OCI-LY1 (cell line): ENCODE data around the gene BACH1.

Source experiments
- EZH2 ChIP-seq: fragments of 200-600 bp; sonication (generic), shearing (Covaris generic); IDR thresholded peaks from 2 replicates; pipeline ENCODE4 v1.8.0; 2017; ENCODE audit warnings: borderline replicate concordance, mixed run types, mild to moderate bottlenecking, antibody characterized with exemption, low read length, moderate library complexity, mixed read lengths
- TF ChIP-seq, protein P1 (sequence below): fragments of 200-600 bp; sonication (generic), shearing (Covaris generic); IDR thresholded peaks from 2 replicates; pipeline ENCODE4 v1.5.1; 2017; ENCODE audit warnings: mild to moderate bottlenecking, antibody characterized with exemption, low read length, moderate library complexity, mixed read lengths

- TF ChIP-seq, protein P1, sequence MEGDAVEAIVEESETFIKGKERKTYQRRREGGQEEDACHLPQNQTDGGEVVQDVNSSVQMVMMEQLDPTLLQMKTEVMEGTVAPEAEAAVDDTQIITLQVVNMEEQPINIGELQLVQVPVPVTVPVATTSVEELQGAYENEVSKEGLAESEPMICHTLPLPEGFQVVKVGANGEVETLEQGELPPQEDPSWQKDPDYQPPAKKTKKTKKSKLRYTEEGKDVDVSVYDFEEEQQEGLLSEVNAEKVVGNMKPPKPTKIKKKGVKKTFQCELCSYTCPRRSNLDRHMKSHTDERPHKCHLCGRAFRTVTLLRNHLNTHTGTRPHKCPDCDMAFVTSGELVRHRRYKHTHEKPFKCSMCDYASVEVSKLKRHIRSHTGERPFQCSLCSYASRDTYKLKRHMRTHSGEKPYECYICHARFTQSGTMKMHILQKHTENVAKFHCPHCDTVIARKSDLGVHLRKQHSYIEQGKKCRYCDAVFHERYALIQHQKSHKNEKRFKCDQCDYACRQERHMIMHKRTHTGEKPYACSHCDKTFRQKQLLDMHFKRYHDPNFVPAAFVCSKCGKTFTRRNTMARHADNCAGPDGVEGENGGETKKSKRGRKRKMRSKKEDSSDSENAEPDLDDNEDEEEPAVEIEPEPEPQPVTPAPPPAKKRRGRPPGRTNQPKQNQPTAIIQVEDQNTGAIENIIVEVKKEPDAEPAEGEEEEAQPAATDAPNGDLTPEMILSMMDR, result no peak
- TF ChIP-seq EZH2, result no peak
These were observed 88.1 kb downstream of the BACH1 start for GRCh38 chr21:29386803-29387202.
